Activated B cell treated with CpG ODN at 0.5 μM for 24 hours (primary cell): ENCODE measurements around the gene BPIFB3. TPM values are rescaled to one million over a fixed set of nuclear protein-coding genes. Genes with fewer than 3 reads are reported as not detected.

Source experiments
- ATAC-seq: fragments of 200-7000 bp; cut with Tn5 transposase; one replicate; pipeline ENCODE4 v1.10.0; 2021; ENCODE audit warnings: low read depth, mild to moderate bottlenecking, moderate library complexity
- CTCF ChIA-PET: fragments of 350-600 bp; sonication (Branson Sonifier 250); formaldehyde crosslinking; loops from one replicate; lab custom pipeline; 2021; ENCODE audit warnings: antibody characterized with exemption; lab: Charles Lee
- POLR2A ChIA-PET: fragments of 350-600 bp; sonication (Branson Sonifier 250); formaldehyde crosslinking; loops from one replicate; lab custom pipeline; 2021; ENCODE audit warnings: antibody characterized with exemption; lab: Charles Lee
- DNase-seq: peaks from one replicate; pipeline ENCODE4 v3.0.0; 2022
- H3K27ac Mint-ChIP-seq: one replicate; pipeline ENCODE4 v1.8.0; 2020; ENCODE audit warnings: mixed read lengths
- H3K27me3 Mint-ChIP-seq: one replicate; pipeline ENCODE4 v1.8.0; 2021; ENCODE audit warnings: mixed read lengths
- H3K36me3 Mint-ChIP-seq: one replicate; pipeline ENCODE4 v1.8.0; 2021; ENCODE audit warnings: low read depth, mixed read lengths
- H3K4me1 Mint-ChIP-seq: one replicate; pipeline ENCODE4 v1.8.0; 2021; ENCODE audit warnings: mixed read lengths
- H3K4me3 Mint-ChIP-seq: one replicate; pipeline ENCODE4 v1.8.0; 2020; ENCODE audit warnings: mild to moderate bottlenecking, mixed read lengths
- H3K9me3 Mint-ChIP-seq: one replicate; pipeline ENCODE4 v1.8.0; 2020; ENCODE audit warnings: mixed read lengths
- CTCF ChIP-seq: fragments of 200-600 bp; IDR thresholded peaks from one replicate; pipeline ENCODE4 v1.8.0; 2022; ENCODE audit warnings: antibody characterized with exemption, mild to moderate bottlenecking
- intact Hi-C: fragments of 100-400 bp; cut with micrococcal nuclease; formaldehyde crosslinking; loops from one replicate; pipeline ENCODE4 v1.15.1; 2024
- total RNA-seq: library from RNA; stranded (reverse); gene quantifications from 2 replicates; pipeline ENCODE4 v1.2.3, GENCODE V29; 2022

The BPIFB3 gene
- total RNA-seq, 1 donor from 2014 or later, result not detected

- Mint-ChIP-seq H3K4me3 (no peak overlapping the region), H3K36me3 (no peaks in the 10 kb centered on the region), H3K27me3 (no peaks in the 10 kb centered on the region), H3K27ac (no peak overlapping the region), H3K9me3 (peaks cover 4% of the 10 kb centered on the region), H3K4me1 (no peaks in the 10 kb centered on the region)
- intact Hi-C loops, result no loop called here
- POLR2A ChIA-PET, result no interaction called here
- DNase-seq, result no peak
- CTCF ChIA-PET, result no interaction called here
- ATAC-seq, result no peak
- no peak for TF ChIP-seq CTCF
Measured at GRCh38 chr20:33028875-33029274, 24.8 kb upstream of the BPIFB3 start.

- Mint-ChIP-seq H3K27me3 (no peaks in the 10 kb centered on the region), H3K9me3 (peaks cover 4% of the 10 kb centered on the region), H3K27ac (no peak overlapping the region), H3K4me3 (no peak overlapping the region), H3K4me1 (no peaks in the 10 kb centered on the region), H3K36me3 (no peaks in the 10 kb centered on the region)
- ChIA-PET POLR2A (no interaction called here), CTCF (no interaction called here)
- intact Hi-C loops, result no loop called here
- no peak for ATAC-seq
- DNase-seq, result no peak
- TF ChIP-seq CTCF, result no peak
Measured at GRCh38 chr20:33030076-33030475, 23.6 kb upstream of the BPIFB3 start.

GRCh38 chr20:33030569-33030968 lies 23.1 kb upstream of the BPIFB3 start:
- ChIA-PET CTCF (no interaction called here), POLR2A (no interaction called here)
- no peaks in the 10 kb centered on the region for H3K27me3 Mint-ChIP-seq
- H3K4me3 Mint-ChIP-seq, result no peak overlapping the region
- no peak for TF ChIP-seq CTCF
- no peaks in the 10 kb centered on the region for H3K4me1 Mint-ChIP-seq
- peaks cover 4% of the 10 kb centered on the region for H3K9me3 Mint-ChIP-seq
- intact Hi-C loops, result no loop called here
- DNase-seq, result no peak
- H3K36me3 Mint-ChIP-seq, result no peaks in the 10 kb centered on the region
- ATAC-seq, result no peak
- H3K27ac Mint-ChIP-seq, result no peak overlapping the region

- CTCF ChIA-PET, result no interaction called here
- Mint-ChIP-seq H3K4me3 (no peak within 1 kb of the TSS), H3K9me3 (peaks cover 4% of the 10 kb centered on the region), H3K4me1 (no peaks in the 10 kb centered on the region), H3K27ac (no peak within 1 kb of the TSS), H3K27me3 (no peaks in the 10 kb centered on the region), H3K36me3 (no peaks in the 10 kb centered on the region)
- intact Hi-C loops, result no loop called here
- no peak for TF ChIP-seq CTCF
- POLR2A ChIA-PET, result no interaction called here
- ATAC-seq (no peak), DNase-seq (no peak)
Measured at GRCh38 chr20:33031531-33031930, 22.2 kb upstream of the BPIFB3 start, which contains the start of gene BPIFB6. Gene BPIFB6 (plus strand): TSS chr20:33031648. CDS start chr20:33031648, 0 bp downstream.

- Mint-ChIP-seq H3K4me1 (no peaks in the 10 kb centered on the region), H3K9me3 (peaks cover 4% of the 10 kb centered on the region), H3K36me3 (no peaks in the 10 kb centered on the region), H3K27me3 (no peaks in the 10 kb centered on the region), H3K27ac (no peak overlapping the region), H3K4me3 (no peak overlapping the region)
- POLR2A ChIA-PET, result no interaction called here
- ATAC-seq (no peak), DNase-seq (no peak)
- intact Hi-C loops, result no loop called here
- no peak for TF ChIP-seq CTCF
- CTCF ChIA-PET, result no interaction called here
Measured at GRCh38 chr20:33032555-33032954, 21.1 kb upstream of the BPIFB3 start.
